ENCODE data around the gene CNTROB.

CNTROB gene

GRCh38 chr17:7959503-7960253 lies 27.7 kb downstream of the CNTROB start:
- peaks cover 3% of the 10 kb centered on the region for H3K27me3 ChIP-seq (replicated peaks; ENCODE audit: control insufficient read depth, insufficient read depth, low read length, poor library complexity, severe bottlenecking)

GRCh38 chr17:7961421-7961820 lies 29.4 kb downstream of the CNTROB start:
- Histone ChIP-seq H3K4me1 (ENCODE audit: control insufficient read depth, insufficient read depth, low read length, poor library complexity, severe bottlenecking) (no peaks in the 10 kb centered on the region), H3K27me3 (replicated peaks; ENCODE audit: control insufficient read depth, insufficient read depth, low read length, poor library complexity, severe bottlenecking) (peaks cover 3% of the 10 kb centered on the region), H3K27ac (ENCODE audit: insufficient read depth, low read length, poor library complexity, severe bottlenecking) (no peak overlapping the region), H3K9me3 (ENCODE audit: control insufficient read depth, low read length) (no peaks in the 10 kb centered on the region), H3K4me3 (ENCODE audit: insufficient read depth, low read depth, low read length, poor library complexity, severe bottlenecking) (no peak overlapping the region), H3K36me3 (ENCODE audit: control insufficient read depth, insufficient read depth, low read length) (no peaks in the 10 kb centered on the region)
- DNase-seq = no peak

More at GRCh38 chr17:7959503-7960253, 27.7 kb downstream of the CNTROB start:
- Histone ChIP-seq H3K36me3 (ENCODE audit: control insufficient read depth, insufficient read depth, low read length) (no peaks in the 10 kb centered on the region), H3K9me3 (ENCODE audit: control insufficient read depth, low read length) (no peaks in the 10 kb centered on the region), H3K4me3 (ENCODE audit: insufficient read depth, low read depth, low read length, poor library complexity, severe bottlenecking) (no peak overlapping the region), H3K4me1 (ENCODE audit: control insufficient read depth, insufficient read depth, low read length, poor library complexity, severe bottlenecking) (no peaks in the 10 kb centered on the region), H3K27ac (ENCODE audit: insufficient read depth, low read length, poor library complexity, severe bottlenecking) (no peak overlapping the region)
- DNase-seq = no peak

DNA sequence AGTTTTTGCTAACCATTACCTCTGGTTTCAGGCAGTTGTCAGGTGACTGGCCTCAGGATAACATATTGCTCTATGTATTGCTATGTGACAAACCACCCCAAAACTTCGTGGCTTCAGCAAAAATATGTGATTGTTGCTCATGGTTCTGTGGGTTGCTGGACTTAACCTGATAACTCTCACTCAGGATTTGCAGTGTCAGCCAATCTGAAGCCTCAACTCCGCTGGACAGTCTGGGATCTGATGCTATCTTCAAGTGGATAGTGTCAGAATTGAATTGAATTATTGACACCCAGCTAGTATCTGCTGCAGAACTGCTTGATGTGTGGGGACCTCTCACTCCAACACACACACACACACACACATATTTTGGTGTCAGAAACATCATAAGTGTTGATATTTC lies 35.7 kb downstream of the CNTROB start:
- Histone ChIP-seq H3K27me3 (replicated peaks; ENCODE audit: control insufficient read depth, insufficient read depth, low read length, poor library complexity, severe bottlenecking) (no peaks in the 10 kb centered on the region), H3K36me3 (ENCODE audit: control insufficient read depth, insufficient read depth, low read length) (no peaks in the 10 kb centered on the region), H3K9me3 (ENCODE audit: control insufficient read depth, low read length) (no peaks in the 10 kb centered on the region)

GRCh38 chr17:7969433-7969832 lies 37.4 kb downstream of the CNTROB start:
- Histone ChIP-seq H3K36me3 (ENCODE audit: control insufficient read depth, insufficient read depth, low read length) (no peaks in the 10 kb centered on the region), H3K9me3 (ENCODE audit: control insufficient read depth, low read length) (peaks cover under 1% of the 10 kb centered on the region), H3K27me3 (replicated peaks; ENCODE audit: control insufficient read depth, insufficient read depth, low read length, poor library complexity, severe bottlenecking) (no peaks in the 10 kb centered on the region), H3K4me3 (ENCODE audit: insufficient read depth, low read depth, low read length, poor library complexity, severe bottlenecking) (no peak overlapping the region), H3K4me1 (ENCODE audit: control insufficient read depth, insufficient read depth, low read length, poor library complexity, severe bottlenecking) (no peaks in the 10 kb centered on the region), H3K27ac (ENCODE audit: insufficient read depth, low read length, poor library complexity, severe bottlenecking) (no peak overlapping the region)
- DNase-seq = no peak

More for the DNA sequence above, 35.7 kb downstream of the CNTROB start:
- H3K4me3 ChIP-seq (ENCODE audit: insufficient read depth, low read depth, low read length, poor library complexity, severe bottlenecking) = no peak overlapping the region
- no peak overlapping the region for H3K27ac ChIP-seq (ENCODE audit: insufficient read depth, low read length, poor library complexity, severe bottlenecking)
- H3K4me1 ChIP-seq (ENCODE audit: control insufficient read depth, insufficient read depth, low read length, poor library complexity, severe bottlenecking) = no peaks in the 10 kb centered on the region
- no peak for DNase-seq

- Histone ChIP-seq H3K36me3 (ENCODE audit: control insufficient read depth, insufficient read depth, low read length) (no peaks in the 10 kb centered on the region), H3K27me3 (replicated peaks; ENCODE audit: control insufficient read depth, insufficient read depth, low read length, poor library complexity, severe bottlenecking) (no peaks in the 10 kb centered on the region), H3K4me1 (ENCODE audit: control insufficient read depth, insufficient read depth, low read length, poor library complexity, severe bottlenecking) (no peaks in the 10 kb centered on the region), H3K4me3 (ENCODE audit: insufficient read depth, low read depth, low read length, poor library complexity, severe bottlenecking) (no peak overlapping the region), H3K27ac (ENCODE audit: insufficient read depth, low read length, poor library complexity, severe bottlenecking) (no peak overlapping the region), H3K9me3 (ENCODE audit: control insufficient read depth, low read length) (peaks cover 10% of the 10 kb centered on the region)
- no peak for DNase-seq
Measured at GRCh38 chr17:7971651-7972050, 39.6 kb downstream of the CNTROB start.

GRCh38 chr17:7972131-7972785 lies 40.3 kb downstream of the CNTROB start:
- DNase-seq = no peak
- no peak overlapping the region for H3K4me3 ChIP-seq (ENCODE audit: insufficient read depth, low read depth, low read length, poor library complexity, severe bottlenecking)
- H3K36me3 ChIP-seq (ENCODE audit: control insufficient read depth, insufficient read depth, low read length) = no peaks in the 10 kb centered on the region
- peaks cover 10% of the 10 kb centered on the region for H3K9me3 ChIP-seq (ENCODE audit: control insufficient read depth, low read length)
- no peaks in the 10 kb centered on the region for H3K4me1 ChIP-seq (ENCODE audit: control insufficient read depth, insufficient read depth, low read length, poor library complexity, severe bottlenecking)
- no peak overlapping the region for H3K27ac ChIP-seq (ENCODE audit: insufficient read depth, low read length, poor library complexity, severe bottlenecking)
- no peaks in the 10 kb centered on the region for H3K27me3 ChIP-seq (replicated peaks; ENCODE audit: control insufficient read depth, insufficient read depth, low read length, poor library complexity, severe bottlenecking)

DNA sequence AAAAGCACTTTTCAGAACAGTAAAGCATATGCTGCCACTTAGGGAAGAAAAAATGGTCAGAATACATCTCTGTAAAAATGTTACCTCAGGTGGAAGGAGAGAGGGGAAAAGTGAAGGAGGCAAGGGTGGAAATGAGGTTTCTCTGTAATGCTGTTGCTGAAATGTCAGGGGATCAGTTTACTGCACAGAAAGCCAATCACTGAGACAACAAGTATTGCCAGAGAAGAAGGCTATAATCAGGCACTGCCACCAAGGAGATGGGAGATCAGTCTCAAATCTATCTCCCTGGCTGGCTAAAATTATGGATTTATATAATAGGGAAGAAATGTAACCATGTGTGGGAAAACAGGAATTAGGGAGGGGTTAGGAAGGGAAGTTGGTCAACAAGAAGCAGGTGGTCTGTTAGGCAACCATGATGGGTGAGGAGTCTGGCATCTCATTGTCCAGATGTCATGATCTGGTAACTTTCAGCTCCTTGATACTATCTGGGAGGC lies 42.7 kb downstream of the CNTROB start:
- DNase-seq = no peak
- no peaks in the 10 kb centered on the region for H3K36me3 ChIP-seq (ENCODE audit: control insufficient read depth, insufficient read depth, low read length)
- H3K4me1 ChIP-seq (ENCODE audit: control insufficient read depth, insufficient read depth, low read length, poor library complexity, severe bottlenecking) = no peaks in the 10 kb centered on the region
- no peaks in the 10 kb centered on the region for H3K27me3 ChIP-seq (replicated peaks; ENCODE audit: control insufficient read depth, insufficient read depth, low read length, poor library complexity, severe bottlenecking)
- no peak overlapping the region for H3K27ac ChIP-seq (ENCODE audit: insufficient read depth, low read length, poor library complexity, severe bottlenecking)
- H3K4me3 ChIP-seq (ENCODE audit: insufficient read depth, low read depth, low read length, poor library complexity, severe bottlenecking) = no peak overlapping the region
- peaks cover 10% of the 10 kb centered on the region for H3K9me3 ChIP-seq (ENCODE audit: control insufficient read depth, low read length)

DNA sequence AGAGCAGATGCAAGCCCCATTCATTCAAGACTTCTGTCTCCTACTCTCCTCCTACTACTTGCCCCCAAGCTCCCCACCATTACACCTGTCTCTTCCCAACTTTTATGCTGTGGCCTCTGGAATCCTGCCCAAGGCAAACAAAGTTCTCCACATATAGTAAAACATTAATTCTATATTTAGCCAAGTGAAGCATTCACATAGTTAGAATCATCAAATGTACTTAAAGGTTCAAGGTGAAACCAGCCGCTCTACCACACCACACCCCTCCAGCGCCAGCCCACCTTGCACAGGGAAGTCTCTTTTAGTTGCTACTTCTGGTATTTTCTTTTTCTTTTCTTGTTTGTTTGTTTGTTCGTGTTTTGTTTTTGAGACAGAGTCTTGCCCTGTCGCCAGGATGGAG lies 45.0 kb downstream of the CNTROB start:
- peaks cover 10% of the 10 kb centered on the region for H3K9me3 ChIP-seq (ENCODE audit: control insufficient read depth, low read length)
- no peaks in the 10 kb centered on the region for H3K27me3 ChIP-seq (replicated peaks; ENCODE audit: control insufficient read depth, insufficient read depth, low read length, poor library complexity, severe bottlenecking)
- H3K4me1 ChIP-seq (ENCODE audit: control insufficient read depth, insufficient read depth, low read length, poor library complexity, severe bottlenecking) = no peaks in the 10 kb centered on the region
- no peaks in the 10 kb centered on the region for H3K36me3 ChIP-seq (ENCODE audit: control insufficient read depth, insufficient read depth, low read length)
- H3K4me3 ChIP-seq (ENCODE audit: insufficient read depth, low read depth, low read length, poor library complexity, severe bottlenecking) = no peak overlapping the region
- DNase-seq = no peak
- H3K27ac ChIP-seq (ENCODE audit: insufficient read depth, low read length, poor library complexity, severe bottlenecking) = no peak overlapping the region

DNA sequence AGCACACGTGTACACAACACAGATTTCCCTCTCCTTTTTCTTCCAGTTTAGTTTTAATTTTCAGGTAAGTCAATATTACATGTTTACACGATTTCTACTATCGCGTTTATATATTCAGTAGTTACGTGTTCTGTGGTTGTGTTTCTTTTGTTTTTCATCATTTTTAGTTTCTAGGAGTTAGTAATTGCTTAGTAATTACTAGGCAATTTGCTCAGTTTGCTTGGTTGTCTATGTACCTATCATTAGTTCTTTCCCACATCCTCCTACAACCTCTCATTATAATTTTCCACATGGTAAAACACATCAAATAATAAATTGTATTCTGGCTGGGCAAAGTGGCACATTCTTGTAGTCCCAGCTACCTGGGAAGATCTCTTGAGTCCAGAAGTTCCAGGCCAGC lies 45.8 kb downstream of the CNTROB start:
- DNase-seq = no peak
- H3K27me3 ChIP-seq (replicated peaks; ENCODE audit: control insufficient read depth, insufficient read depth, low read length, poor library complexity, severe bottlenecking) = no peaks in the 10 kb centered on the region
- no peak overlapping the region for H3K27ac ChIP-seq (ENCODE audit: insufficient read depth, low read length, poor library complexity, severe bottlenecking)
- no peak overlapping the region for H3K4me3 ChIP-seq (ENCODE audit: insufficient read depth, low read depth, low read length, poor library complexity, severe bottlenecking)
- H3K36me3 ChIP-seq (ENCODE audit: control insufficient read depth, insufficient read depth, low read length) = no peaks in the 10 kb centered on the region
- peaks cover 10% of the 10 kb centered on the region for H3K9me3 ChIP-seq (ENCODE audit: control insufficient read depth, low read length)
- H3K4me1 ChIP-seq (ENCODE audit: control insufficient read depth, insufficient read depth, low read length, poor library complexity, severe bottlenecking) = no peaks in the 10 kb centered on the region

DNA sequence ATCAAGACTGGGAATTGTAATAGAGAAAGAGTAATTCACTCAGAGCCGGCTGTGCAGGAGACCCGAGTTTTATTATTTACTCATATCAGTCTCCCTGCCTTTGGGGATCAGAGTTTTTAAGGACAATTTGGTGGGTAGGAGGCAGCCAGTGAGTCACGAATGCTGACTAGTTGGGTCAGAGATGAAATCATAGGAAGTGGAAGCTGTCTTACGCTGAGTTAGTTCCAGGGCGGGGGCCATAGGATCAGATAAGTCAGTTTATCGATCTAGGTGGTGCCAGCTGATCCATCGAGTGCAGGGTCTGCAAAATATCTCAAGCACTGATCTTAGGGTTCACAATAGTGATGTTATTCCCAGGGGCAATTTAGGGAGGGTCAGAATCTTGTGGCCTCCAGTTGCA lies 50.2 kb downstream of the CNTROB start:
- H3K27ac ChIP-seq (ENCODE audit: insufficient read depth, low read length, poor library complexity, severe bottlenecking) = no peak overlapping the region
- H3K27me3 ChIP-seq (replicated peaks; ENCODE audit: control insufficient read depth, insufficient read depth, low read length, poor library complexity, severe bottlenecking) = no peaks in the 10 kb centered on the region
- no peak for DNase-seq
- no peak overlapping the region for H3K4me3 ChIP-seq (ENCODE audit: insufficient read depth, low read depth, low read length, poor library complexity, severe bottlenecking)
- no peaks in the 10 kb centered on the region for H3K36me3 ChIP-seq (ENCODE audit: control insufficient read depth, insufficient read depth, low read length)
- H3K9me3 ChIP-seq (ENCODE audit: control insufficient read depth, low read length) = no peaks in the 10 kb centered on the region
- no peaks in the 10 kb centered on the region for H3K4me1 ChIP-seq (ENCODE audit: control insufficient read depth, insufficient read depth, low read length, poor library complexity, severe bottlenecking)
